NCI-H748 treated with DMSO at 0.1 percent for 48 hours (cell line): ENCODE measurements around the gene TEX22.

Experiments
- DNase-seq: peaks from one replicate; lab custom pipeline; 2025; lab: John Stamatoyannopoulos, UW

TEX22 gene

DNA sequence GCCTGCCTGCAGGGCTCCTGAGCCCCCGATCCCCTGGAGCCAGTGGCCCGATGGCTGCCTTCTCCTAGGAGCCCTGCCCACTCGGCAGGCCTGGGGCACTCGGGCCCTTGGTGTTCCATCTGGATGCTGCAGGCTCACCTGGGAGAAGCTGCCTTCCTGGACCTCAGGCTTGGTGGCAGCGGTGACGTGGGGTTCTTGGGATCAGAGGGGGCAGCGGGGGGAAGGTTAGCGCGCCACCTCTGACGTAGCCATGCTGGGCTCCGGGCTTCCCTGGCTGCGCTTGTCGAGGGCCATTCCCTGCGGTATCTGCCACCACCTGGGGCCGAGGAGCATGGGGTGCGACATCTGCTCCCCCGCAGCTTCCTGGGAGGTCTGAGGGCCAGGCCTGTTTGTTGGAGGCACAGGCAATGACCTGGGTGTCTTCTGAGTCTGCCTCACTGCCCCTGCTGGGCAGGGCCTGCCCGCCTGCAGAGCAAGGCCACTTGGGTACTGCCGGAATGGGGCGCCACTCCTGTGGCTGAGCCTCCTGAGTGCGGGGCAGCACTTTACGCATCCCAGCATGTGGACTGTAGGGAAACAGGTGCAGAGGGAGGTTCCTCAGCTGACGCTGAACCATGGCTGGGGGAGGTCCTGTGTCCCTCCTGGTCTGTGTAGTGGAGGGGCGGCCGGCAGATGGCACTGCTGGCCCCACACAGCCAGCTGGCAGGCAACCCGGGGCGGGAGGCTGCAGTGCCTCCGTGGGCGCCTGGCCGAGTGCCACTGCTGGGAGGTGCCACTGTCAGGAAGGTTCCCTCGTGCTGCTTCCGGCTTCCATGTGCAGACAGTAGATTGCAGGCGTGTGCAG lies 41.6 kb downstream of the TEX22 start:
- DNase-seq, result no peak

- DNase-seq, result no peak
Observed at GRCh38 chr14:105440554-105440900, 42.2 kb downstream of the TEX22 start.

GRCh38 chr14:105440992-105441391 lies 42.7 kb downstream of the TEX22 start:
- DNase-seq, result no peak

GRCh38 chr14:105442125-105442524 lies 43.8 kb downstream of the TEX22 start:
- DNase-seq, result no peak

DNA sequence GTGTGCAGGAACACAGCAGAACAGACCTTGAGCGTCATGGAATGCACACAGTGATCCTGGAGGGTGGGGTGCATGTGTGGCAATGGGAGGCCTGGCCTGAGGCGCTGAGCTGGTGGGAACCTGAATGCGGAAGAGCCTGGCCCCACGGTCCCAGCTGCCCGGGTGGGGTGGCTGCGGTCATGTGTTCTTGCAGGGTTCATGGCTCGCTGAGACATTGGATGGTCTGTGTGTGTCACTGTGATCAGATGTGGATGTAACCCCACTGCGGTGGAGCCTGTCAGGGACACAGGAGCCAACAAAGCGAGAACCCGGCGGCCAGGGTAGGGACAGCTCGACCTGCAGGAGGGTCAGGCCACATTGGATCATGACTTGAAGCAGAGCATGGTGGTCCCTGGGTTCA lies 44.5 kb downstream of the TEX22 start:
- no peak for DNase-seq

GRCh38 chr14:105444859-105445258 lies 46.5 kb downstream of the TEX22 start:
- no peak for DNase-seq

GRCh38 chr14:105445290-105445689 lies 47.0 kb downstream of the TEX22 start:
- DNase-seq, result no peak

- DNase-seq, result no peak
Observed at GRCh38 chr14:105445901-105446845, 47.8 kb downstream of the TEX22 start.

GRCh38 chr14:105446971-105447370 lies 48.6 kb downstream of the TEX22 start:
- DNase-seq, result no peak

GRCh38 chr14:105447651-105448640 lies 49.6 kb downstream of the TEX22 start:
- no peak for DNase-seq

DNA sequence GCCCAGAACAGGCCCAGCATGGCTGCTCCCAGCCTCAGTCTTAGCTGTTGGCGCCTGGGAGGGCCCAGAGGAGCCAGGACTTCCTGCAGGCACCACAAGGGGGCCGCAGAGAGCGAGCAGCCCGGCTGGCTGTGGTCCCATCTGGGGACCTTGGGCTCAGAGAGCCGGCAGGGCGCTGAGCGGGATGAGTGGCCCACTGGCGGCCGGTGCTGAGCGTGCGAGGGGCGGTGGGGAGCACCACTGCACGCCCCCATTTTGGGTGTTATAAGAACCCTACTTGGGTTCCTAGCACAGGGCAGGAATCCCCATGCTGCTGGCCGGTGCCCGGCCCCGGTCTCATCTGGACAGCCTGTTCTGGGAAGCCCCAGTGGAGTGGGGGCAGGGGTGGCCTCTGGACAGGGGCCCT lies 50.4 kb downstream of the TEX22 start:
- DNase-seq, result no peak

DNA sequence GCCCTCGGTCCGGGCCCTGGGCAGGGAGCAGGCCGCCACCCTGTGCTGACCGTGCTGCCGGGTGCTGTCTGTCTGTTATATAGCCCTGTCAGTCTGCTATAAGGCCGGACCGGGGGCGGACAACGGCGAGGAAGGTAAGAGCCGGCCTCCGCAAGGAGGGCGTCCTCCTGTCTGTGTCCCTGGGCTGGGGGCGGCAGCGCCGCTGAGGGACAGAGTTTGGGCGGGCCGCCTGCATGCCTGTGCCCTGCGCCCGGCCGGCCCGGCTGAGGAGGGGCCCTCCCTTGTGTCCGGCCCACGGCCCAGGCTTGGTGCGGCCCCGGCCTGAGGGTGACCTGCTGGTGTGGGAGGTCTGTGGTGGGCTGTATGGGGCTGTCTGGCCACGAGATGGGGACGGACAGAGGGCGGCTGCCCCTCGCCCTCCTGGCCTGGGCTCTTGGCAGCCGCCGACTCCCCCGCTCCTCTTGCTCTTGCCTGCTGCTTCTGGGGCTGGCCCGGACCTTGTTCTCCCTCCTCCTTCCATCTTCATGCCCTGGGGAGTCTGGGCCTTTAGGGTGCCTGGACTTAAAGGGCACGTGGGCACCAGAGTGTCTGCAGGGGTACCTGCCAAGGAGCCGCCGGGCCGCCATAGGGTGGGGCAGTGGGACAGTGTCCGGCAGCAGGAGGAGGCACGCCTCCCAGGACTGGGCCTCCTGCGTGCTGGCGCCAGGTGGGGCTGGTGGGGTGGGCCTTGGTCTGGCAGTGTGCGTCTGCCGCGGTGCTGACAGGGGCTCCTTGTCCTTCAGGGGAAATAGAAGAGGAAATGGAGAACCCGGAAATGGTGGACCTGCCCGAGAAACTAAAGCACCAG lies 51.2 kb downstream of the TEX22 start:
- DNase-seq, result no peak

DNA sequence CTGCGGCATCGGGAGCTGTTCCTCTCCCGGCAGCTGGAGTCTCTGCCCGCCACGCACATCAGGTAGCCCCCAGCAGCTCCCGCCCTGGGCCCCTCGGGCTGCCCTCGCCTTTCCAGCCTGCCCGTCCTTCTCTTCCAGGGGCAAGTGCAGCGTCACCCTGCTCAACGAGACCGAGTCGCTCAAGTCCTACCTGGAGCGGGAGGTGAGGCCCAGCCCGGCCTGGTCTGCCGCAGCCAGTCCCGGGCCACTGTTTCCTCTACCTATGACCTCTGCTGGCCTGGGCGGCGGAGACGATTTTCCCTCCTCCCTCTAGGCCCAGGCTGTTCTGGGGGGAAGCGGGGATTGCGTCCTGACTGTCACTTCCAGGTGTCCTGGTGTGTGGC lies 51.8 kb downstream of the TEX22 start:
- no peak for DNase-seq

DNA sequence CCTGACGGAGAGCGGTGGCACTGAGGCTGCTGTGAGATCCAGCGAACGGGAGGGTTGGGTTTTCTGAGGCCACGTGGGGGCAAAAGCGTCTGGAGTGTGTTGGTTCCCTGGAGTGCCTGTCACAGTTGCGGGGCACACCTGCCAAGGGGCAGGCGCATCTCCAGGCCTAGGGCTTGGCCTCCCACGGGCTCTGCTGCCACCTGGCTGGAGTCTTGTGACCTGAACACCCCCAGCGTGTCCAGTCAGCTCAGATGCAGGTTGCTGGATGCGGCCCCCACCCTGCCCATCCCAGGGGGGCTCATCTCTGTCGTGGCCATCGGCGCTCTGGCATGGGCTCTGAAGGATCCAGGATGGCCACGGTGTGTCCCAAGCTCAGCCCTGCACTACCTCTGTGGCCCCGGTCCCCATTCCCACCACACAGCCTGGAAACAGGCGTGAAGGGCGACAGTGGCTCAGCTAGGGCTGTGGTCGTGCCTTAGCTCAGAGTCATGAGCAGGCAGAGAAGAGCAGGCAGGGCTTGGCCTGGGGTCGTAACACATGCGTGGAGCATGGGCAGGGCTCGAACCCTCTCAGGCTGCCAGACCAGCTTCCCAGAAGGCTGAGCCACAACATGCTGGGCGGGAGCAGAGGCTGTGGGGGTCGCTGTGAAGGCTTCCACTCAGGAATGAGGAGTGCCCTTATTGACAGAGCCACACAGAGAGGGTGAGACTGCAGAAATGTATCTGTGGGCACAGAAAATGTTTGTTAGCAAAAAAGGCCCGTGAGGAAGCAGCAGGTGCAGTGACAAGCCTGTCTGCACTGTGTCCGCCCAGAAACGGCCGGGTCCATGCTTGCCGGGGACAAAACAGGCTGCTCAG lies 52.8 kb downstream of the TEX22 start:
- DNase-seq, result no peak

GRCh38 chr14:105452963-105453362 lies 54.6 kb downstream of the TEX22 start:
- no peak for DNase-seq

DNA sequence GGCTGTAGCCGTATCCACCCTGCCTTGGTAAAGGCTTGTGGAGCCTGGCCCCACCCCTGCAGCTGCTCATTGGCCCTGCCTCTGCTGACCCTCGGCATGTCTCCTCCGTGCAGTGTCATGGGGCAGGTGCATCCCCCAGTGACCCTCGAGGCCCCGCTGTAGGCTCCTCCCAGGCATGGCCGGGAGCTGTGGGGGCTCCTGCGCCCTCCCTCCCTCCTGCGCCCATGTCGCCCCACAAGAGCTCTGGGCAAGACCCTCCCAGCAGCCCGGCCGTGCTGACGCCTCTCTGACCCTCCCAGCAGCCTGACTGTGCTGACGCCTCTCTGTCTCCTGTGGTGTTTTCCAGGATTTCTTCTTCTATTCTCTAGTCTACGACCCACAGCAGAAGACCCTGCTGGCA lies 55.5 kb downstream of the TEX22 start:
- no peak for DNase-seq

DNA sequence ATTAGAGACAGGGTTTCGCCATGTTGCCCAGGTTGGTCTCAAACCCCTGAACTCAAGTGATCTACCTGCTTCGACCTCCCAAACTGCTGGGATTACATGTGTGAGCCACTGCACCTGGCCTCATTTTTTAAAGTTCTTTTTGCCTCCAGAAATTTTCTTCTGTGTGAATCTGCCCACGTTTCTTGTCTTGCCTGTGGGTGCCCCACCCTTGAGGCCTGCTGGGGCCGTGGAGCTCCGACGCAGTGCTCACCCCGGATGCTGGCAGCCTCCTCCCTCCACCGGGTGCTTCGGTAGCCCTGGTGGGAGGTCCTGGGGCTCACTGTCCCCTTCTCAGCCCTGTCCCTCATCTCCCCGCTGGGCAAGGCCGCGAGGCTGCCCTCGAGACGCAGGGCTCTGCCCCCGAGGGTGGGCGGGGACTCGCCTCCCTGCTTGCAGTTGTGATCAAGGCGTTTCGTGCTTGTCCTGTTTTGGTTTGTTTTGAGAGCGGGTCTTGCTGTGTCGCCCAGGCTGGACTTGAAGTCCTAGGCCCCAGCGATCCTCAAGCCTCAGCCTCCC lies 56.8 kb downstream of the TEX22 start:
- DNase-seq, result no peak

DNA sequence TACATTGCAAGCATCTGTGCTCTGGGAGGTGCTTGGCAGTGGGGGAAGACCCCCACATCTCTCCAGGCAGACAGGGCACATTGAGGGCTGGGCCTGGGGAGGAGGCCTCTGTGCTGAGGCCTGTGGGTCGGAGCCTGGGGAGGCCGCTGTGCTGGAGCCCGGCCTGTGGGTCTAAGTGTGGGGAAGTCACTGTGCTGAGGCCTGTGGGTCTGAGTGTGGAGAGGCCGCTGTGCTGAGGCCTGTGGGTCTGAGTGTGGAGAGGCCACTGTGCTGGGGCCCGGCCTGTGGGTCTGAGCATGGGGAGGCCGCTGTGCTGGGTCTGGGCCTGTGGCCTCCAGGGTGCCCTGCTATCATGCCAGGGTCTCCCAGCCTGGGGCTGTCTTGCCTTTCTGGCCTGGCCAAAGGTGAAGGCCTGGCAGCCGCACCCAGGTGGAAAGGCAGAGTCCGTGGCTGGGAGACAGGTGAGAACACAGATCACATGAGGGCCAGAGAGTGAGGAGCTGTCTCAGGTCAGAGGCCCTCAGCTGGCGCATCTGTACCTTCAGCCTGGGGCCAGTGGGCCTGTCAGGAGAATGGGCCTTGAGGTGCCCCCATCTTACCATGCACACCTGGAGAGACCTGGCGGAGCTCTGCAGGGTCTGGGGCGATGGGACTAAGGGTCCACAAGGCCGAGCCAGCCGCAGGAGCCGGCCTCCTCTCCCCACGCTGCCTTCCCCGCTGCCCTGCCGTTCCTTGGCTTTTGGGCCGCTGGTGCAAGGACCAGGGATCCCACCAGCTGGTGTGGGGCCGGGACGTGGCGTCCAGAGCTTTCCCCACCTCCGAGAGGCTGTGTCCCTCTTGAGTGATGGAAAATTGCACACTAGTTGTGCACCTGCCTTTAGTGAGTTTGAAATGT lies 57.7 kb downstream of the TEX22 start:
- DNase-seq, result no peak
